ENCODE data around the gene P2RX1.
A peak's percentile ranks its signal among the peaks of the same experiment; 100 is the strongest.

P2RX1 gene

GRCh38 chr17:3915995-3916696 is at the start of gene P2RX1:
P2RX1 (minus strand) TSS chr17:3916465; CDS start chr17:3916225, 240 bp downstream.
- no peak for DNase-seq (ENCODE audit: low spot score)

- DNase-seq (ENCODE audit: low spot score): peak; percentile 14
Observed at GRCh38 chr17:3965118-3965800, 49.0 kb upstream of the P2RX1 start.

- no peak for DNase-seq (ENCODE audit: low spot score)
Observed at GRCh38 chr17:3964203-3965117, 48.2 kb upstream of the P2RX1 start, which contains the start of gene ATP2A3. ATP2A3 (minus strand) TSS chr17:3964437; CDS start chr17:3964291, 146 bp downstream.

- DNase-seq (ENCODE audit: low spot score): no peak
Observed at GRCh38 chr17:3963237-3964201, 47.3 kb upstream of the P2RX1 start.

GRCh38 chr17:3962965-3963236 is 46.6 kb upstream of the P2RX1 start:
- DNase-seq (ENCODE audit: low spot score): no peak

- no peak for DNase-seq (ENCODE audit: low spot score)
Observed at GRCh38 chr17:3962217-3962964, 46.1 kb upstream of the P2RX1 start.

GRCh38 chr17:3961564-3962047 is 45.3 kb upstream of the P2RX1 start:
- no peak for DNase-seq (ENCODE audit: low spot score)

- peak; percentile 13 for DNase-seq (ENCODE audit: low spot score)
Observed at GRCh38 chr17:3960764-3961163, 44.5 kb upstream of the P2RX1 start.

GRCh38 chr17:3959921-3960601 is 43.8 kb upstream of the P2RX1 start:
- DNase-seq (ENCODE audit: low spot score): no peak

GRCh38 chr17:3959295-3959899 is 43.1 kb upstream of the P2RX1 start:
- DNase-seq (ENCODE audit: low spot score): no peak

- no peak for DNase-seq (ENCODE audit: low spot score)
Observed at GRCh38 chr17:3957735-3958599, 41.7 kb upstream of the P2RX1 start.

GRCh38 chr17:3956983-3957382 is 40.7 kb upstream of the P2RX1 start:
- DNase-seq (ENCODE audit: low spot score): no peak

- no peak for DNase-seq (ENCODE audit: low spot score)
Observed at GRCh38 chr17:3956327-3956957, 40.2 kb upstream of the P2RX1 start.

- no peak for DNase-seq (ENCODE audit: low spot score)
Observed at GRCh38 chr17:3955673-3955988, 39.4 kb upstream of the P2RX1 start.

GRCh38 chr17:3954976-3955672 is 38.9 kb upstream of the P2RX1 start:
- no peak for DNase-seq (ENCODE audit: low spot score)

- no peak for DNase-seq (ENCODE audit: low spot score)
Observed at GRCh38 chr17:3954086-3954485, 37.8 kb upstream of the P2RX1 start.

- DNase-seq (ENCODE audit: low spot score): no peak
Observed at GRCh38 chr17:3953542-3953941, 37.3 kb upstream of the P2RX1 start.

GRCh38 chr17:3952186-3952585 is 35.9 kb upstream of the P2RX1 start:
- no peak for DNase-seq (ENCODE audit: low spot score)
